Stimulated activated naive CD8-positive, alpha-beta T cell treated with anti-CD3 and anti-CD28 coated beads, Interleukin-15, amount 100 ng/mL, for 72 hours (primary cell): ENCODE data around the gene RTKN2.
"Not testable (repeated sequence)": the region's sequence is repeated elsewhere in the genome, so short reads cannot be mapped to it uniquely, and the experiment has no call there.

ENCODE experiments used
- ATAC-seq: fragments of 150-1000 bp; cut with Tn5 transposase; 2 replicates; pipeline ENCODE4 v1.10.0; 2021; ENCODE audit warnings: mild to moderate bottlenecking, moderate library complexity
- DNase-seq, 2 donors: peaks; one replicate each; pipeline ENCODE4 v3.0.0; 2021 to 2022
- H3K27ac Mint-ChIP-seq, 2 donors: one replicate each; pipeline ENCODE4 v1.8.0; 2022; ENCODE audit warnings: mild to moderate bottlenecking in 2 of 2, mixed read lengths in 2 of 2, moderate library complexity in 2 of 2
- H3K27me3 Mint-ChIP-seq: one replicate; pipeline ENCODE4 v1.8.0; 2022; ENCODE audit warnings: mixed read lengths
- H3K4me1 Mint-ChIP-seq: one replicate; pipeline ENCODE4 v1.8.0; 2022; ENCODE audit warnings: mild to moderate bottlenecking, mixed read lengths
- H3K4me3 Mint-ChIP-seq, 2 donors: one replicate each; pipeline ENCODE4 v1.8.0; 2022; ENCODE audit warnings: mild to moderate bottlenecking in 2 of 2, mixed read lengths in 2 of 2, moderate library complexity in 1 of 2
- H3K9me3 Mint-ChIP-seq, 2 donors: one replicate each; pipeline ENCODE4 v1.8.0; 2022; ENCODE audit warnings: mixed read lengths in 2 of 2

RTKN2 gene, protein sequence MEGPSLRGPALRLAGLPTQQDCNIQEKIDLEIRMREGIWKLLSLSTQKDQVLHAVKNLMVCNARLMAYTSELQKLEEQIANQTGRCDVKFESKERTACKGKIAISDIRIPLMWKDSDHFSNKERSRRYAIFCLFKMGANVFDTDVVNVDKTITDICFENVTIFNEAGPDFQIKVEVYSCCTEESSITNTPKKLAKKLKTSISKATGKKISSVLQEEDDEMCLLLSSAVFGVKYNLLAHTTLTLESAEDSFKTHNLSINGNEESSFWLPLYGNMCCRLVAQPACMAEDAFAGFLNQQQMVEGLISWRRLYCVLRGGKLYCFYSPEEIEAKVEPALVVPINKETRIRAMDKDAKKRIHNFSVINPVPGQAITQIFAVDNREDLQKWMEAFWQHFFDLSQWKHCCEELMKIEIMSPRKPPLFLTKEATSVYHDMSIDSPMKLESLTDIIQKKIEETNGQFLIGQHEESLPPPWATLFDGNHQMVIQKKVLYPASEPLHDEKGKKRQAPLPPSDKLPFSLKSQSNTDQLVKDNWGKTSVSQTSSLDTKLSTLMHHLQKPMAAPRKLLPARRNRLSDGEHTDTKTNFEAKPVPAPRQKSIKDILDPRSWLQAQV

DNA sequence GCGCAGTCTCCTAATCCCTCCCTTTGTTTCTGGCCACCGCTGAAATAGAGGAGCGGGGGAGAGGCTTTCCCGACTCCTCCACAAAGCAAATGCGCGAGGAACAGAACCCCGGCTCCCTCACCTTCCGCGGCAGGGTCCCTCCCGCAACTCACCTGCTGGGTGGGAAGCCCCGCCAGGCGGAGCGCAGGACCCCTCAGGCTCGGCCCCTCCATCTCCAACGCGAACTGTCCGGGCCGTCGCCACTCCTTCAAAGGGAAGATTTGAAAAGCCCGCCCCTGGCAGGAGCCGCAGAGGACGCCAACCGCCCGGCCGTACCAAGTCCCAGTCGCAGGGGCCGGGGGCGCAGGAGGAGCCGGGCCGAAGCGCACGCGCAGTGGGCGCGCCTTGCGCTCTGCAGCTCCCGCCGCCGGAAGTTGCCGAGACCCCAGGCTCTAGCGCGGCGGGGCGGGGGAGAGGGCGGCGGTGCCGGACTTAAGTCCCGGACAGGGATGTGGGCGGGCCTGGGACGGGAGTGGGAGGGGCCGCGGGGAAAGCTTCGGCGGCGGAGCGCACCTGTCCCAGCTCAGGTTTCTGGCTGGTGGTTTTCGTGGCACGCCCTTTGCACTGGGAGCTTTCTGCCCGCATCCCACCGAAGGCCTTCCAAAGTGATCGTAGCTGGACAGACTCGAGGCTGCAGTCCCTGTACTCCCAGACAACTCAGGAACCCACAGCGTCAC lies at the start of gene RTKN2:
Gene RTKN2, minus strand, starts transcription at position 446 of the 716 bp plus-strand sequence. Its CDS starts 234 bp downstream, at position 212.
- peak; percentile 92 for ATAC-seq
- peak; percentile 67 to 78 for DNase-seq
- H3K9me3 Mint-ChIP-seq, result no peaks in the 10 kb centered on the region
- H3K27ac Mint-ChIP-seq, result peak within 1 kb of the TSS in 1 of 2 donors; percentile 54
- H3K4me1 Mint-ChIP-seq, result peaks cover 15% of the 10 kb centered on the region
- peaks cover 47% of the 10 kb centered on the region for H3K27me3 Mint-ChIP-seq
- peak within 1 kb of the TSS; percentile 67 to 77 for H3K4me3 Mint-ChIP-seq

DNA sequence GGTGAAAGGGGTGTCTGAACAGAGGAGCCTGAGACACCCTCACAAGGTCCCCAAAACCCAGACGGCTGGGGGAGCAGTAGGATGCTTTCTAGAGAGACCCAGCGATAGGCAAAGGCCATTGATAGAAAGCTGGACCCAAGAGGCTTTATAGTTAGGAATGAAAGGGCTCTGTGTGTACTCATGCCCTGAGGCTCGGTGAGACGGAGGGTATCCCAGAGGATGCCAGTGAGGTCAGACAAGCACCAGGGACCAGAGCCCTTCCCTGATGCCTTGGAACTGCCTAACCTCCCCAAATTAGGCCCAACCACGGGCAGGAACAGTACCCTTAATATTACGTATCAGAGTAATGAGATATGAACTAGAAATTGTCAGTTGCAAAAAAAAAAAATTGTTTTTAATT lies 48.6 kb upstream of the RTKN2 start:
- Mint-ChIP-seq H3K9me3 (peaks cover 0 to 5% of the 10 kb centered on the region in 2 donors), H3K27ac (no peak overlapping the region), H3K27me3 (peaks cover 21% of the 10 kb centered on the region), H3K4me1 (no peaks in the 10 kb centered on the region), H3K4me3 (no peak overlapping the region)
- no peak for DNase-seq
- no peak for ATAC-seq

DNA sequence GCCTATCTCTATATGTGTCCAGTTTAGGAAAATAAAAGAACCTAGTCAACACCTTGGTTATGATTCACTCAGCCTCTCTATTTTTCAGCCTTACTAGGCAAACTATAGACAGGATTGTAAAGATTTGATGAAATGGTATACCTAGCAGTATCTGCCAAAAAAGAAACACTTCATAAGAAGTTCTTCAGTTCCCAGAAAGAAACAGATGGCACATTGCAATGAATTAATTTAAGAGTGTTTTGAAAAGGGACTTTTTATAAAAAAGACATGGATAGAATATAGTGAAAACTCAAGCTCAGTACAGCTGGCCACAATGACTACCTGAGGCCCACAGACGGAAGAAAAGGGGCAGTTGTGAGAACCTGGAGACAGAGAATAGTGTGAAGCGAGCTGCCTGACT lies 40.6 kb upstream of the RTKN2 start:
- no peak for DNase-seq
- Mint-ChIP-seq H3K27me3 (no peaks in the 10 kb centered on the region), H3K4me3 (no peak overlapping the region), H3K9me3 (no peaks in the 10 kb centered on the region), H3K27ac (no peak overlapping the region), H3K4me1 (peaks cover 15% of the 10 kb centered on the region)
- no peak for ATAC-seq

DNA sequence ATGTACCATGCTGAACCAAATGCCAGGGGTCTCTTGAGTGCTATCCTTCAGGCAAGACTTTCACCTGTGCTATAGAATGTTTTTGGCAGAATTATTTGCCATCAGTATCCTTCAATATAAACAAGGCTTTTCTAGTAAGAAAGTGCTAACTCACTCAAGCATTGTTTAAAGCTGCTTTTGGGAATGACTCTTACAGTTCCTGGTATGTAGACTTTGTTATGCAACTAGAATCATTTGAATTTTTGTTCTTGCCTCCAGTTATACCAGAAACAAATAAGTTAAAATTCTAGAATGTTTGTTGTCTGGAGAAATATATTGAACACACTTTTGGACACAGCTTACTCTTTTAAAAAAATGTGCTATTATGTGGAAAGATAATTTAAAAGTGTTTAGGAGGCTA lies 39.5 kb upstream of the RTKN2 start:
- H3K27me3 Mint-ChIP-seq, result no peaks in the 10 kb centered on the region
- H3K4me3 Mint-ChIP-seq, result no peak overlapping the region
- H3K27ac Mint-ChIP-seq, result no peak overlapping the region
- DNase-seq, result no peak
- no peak for ATAC-seq
- peaks cover 15% of the 10 kb centered on the region for H3K4me1 Mint-ChIP-seq
- H3K9me3 Mint-ChIP-seq, result no peaks in the 10 kb centered on the region

DNA sequence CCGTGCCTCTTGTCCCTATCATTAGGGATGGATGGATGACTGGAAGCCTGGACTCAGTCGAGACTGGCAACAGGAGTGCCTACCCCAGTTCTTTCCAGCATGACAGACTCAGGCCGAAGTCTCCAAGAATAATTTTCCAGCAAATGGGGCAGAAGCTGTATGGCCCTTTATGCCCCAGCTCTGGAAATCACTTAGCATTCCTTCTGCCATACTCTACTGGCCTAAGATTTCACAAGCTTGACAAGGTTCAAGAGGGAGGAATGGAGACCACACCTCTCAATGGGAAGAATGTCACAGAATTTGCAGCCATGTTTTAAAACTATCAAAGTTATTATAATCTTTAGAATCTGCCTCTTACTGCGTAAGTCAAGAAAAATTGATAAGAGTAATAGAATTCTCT lies 39.0 kb upstream of the RTKN2 start:
- peaks cover 15% of the 10 kb centered on the region for H3K4me1 Mint-ChIP-seq
- no peak overlapping the region for H3K27ac Mint-ChIP-seq
- no peaks in the 10 kb centered on the region for H3K27me3 Mint-ChIP-seq
- no peak for ATAC-seq
- H3K4me3 Mint-ChIP-seq, result no peak overlapping the region
- no peaks in the 10 kb centered on the region for H3K9me3 Mint-ChIP-seq
- no peak for DNase-seq

DNA sequence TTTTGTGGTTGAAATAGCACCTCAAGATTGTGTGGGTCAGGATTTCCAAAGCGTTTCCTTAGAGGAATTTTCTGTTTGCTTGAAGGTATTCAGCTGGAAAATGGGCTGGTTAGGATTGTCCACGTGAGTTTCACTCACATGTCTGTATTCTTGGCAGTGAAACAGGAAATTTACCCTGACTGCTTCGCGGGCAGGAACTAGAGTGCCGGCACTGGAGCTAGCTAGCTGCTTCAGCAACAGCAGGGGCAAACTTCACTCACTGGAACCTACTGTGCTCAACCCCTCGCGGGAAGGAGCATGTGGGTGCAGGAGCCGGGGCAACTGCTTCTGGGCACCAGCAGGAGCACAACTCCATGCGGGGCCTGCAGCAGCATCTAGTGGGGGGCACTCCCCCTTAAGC lies 38.0 kb upstream of the RTKN2 start:
- H3K4me1 Mint-ChIP-seq, result peaks cover 15% of the 10 kb centered on the region
- DNase-seq (peak in 1 of 2 donors; percentile 1), ATAC-seq (peak; percentile 18)
- H3K4me3 Mint-ChIP-seq, result no peak overlapping the region
- H3K9me3 Mint-ChIP-seq, result no peaks in the 10 kb centered on the region
- H3K27ac Mint-ChIP-seq, result no peak overlapping the region
- no peaks in the 10 kb centered on the region for H3K27me3 Mint-ChIP-seq

DNA sequence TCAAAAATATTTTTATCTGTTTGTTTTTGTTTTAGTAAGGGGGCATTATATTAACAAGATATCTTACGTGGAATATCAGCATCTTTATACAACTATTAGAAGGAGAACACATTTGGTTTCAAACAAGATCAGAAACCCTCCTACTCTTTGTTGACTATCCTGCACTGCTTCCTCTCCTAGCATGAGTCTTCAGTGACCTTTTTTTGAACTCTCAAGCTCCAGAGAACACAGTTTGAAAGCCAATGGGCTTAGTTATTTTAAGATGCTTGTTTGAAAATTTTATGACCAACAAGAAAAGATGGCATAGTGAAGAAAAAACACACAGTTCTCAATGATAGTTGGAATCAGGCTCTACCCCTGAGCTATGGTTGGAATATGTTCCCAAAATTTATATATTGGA lies 37.2 kb upstream of the RTKN2 start:
- peaks cover 15% of the 10 kb centered on the region for H3K4me1 Mint-ChIP-seq
- no peak overlapping the region for H3K4me3 Mint-ChIP-seq
- H3K9me3 Mint-ChIP-seq, result peaks cover 0 to 8% of the 10 kb centered on the region in 2 donors
- no peak for ATAC-seq
- H3K27me3 Mint-ChIP-seq, result no peaks in the 10 kb centered on the region
- peak overlapping the region in 1 of 2 donors; percentile 26 for H3K27ac Mint-ChIP-seq
- DNase-seq, result no peak

DNA sequence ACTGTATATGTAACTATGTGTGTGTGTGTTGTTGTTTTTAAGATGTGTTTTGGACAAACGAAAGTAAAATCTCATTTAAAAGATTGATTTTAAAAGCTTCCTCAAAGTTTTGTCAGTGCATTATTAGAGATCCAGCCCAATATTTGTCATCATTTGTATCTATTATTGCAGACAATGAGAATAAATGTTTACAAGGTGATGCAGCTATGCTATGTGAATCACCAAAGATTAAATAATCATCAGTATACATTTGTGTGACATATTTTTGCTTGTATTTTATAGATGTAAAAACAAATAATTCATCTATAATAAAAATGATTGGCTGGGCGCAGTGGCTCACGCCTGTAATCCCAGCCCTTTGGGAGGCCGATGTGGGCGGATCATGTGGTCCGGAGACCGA lies 35.3 kb upstream of the RTKN2 start:
- H3K27ac Mint-ChIP-seq, result no peak overlapping the region
- DNase-seq, result no peak
- ATAC-seq, result no peak
- peaks cover 15% of the 10 kb centered on the region for H3K4me1 Mint-ChIP-seq
- H3K27me3 Mint-ChIP-seq, result peaks cover 5% of the 10 kb centered on the region
- no peak overlapping the region for H3K4me3 Mint-ChIP-seq
- peaks cover 4 to 15% of the 10 kb centered on the region in 2 donors for H3K9me3 Mint-ChIP-seq

DNA sequence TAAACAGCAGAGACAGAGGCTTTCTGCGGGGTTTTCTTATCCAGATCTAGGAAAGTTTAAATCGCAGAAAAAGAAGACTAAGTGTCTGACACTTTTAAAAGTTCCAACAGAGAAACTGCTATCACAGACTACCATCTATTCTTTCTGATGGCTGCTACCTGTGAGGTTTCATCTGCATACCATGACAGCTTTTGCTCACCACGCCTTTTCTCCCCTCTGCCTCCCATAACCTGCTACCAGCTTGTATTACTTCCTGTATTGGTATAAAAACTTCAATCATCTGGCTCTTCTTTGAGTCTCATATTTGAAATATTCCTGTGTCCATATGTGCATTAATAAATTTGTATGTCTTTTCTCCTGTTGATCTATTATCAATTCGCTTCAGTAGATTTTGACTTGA lies 34.1 kb upstream of the RTKN2 start:
- H3K9me3 Mint-ChIP-seq, result peaks cover 5 to 17% of the 10 kb centered on the region in 2 donors
- H3K27me3 Mint-ChIP-seq, result peaks cover 8% of the 10 kb centered on the region
- ATAC-seq (no peak), DNase-seq (no peak)
- no peak overlapping the region for H3K4me3 Mint-ChIP-seq
- no peak overlapping the region for H3K27ac Mint-ChIP-seq
- peaks cover 15% of the 10 kb centered on the region for H3K4me1 Mint-ChIP-seq

DNA sequence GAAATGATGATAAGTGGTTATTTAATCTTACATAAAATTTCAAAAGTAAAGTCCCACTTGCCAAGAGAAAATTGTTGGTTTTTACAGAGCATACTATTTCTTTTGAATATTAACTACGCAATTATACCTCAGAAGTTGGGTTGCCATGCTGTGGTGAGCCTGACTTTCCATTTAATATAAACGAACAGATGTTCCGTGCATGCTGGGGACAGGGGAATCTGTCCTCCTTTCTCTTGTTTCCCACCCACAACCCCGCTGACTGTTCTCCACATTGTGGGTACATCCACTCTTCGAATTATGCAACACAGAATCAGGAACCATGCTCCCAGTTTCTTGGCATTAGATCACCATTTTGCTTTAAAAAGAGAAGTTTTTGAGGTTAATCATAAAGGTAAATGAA lies 29.2 kb upstream of the RTKN2 start:
- Mint-ChIP-seq H3K9me3 (peaks cover 5 to 17% of the 10 kb centered on the region in 2 donors), H3K27ac (no peak overlapping the region), H3K27me3 (peaks cover 28% of the 10 kb centered on the region), H3K4me1 (no peaks in the 10 kb centered on the region), H3K4me3 (no peak overlapping the region)
- ATAC-seq (no peak), DNase-seq (no peak)

DNA sequence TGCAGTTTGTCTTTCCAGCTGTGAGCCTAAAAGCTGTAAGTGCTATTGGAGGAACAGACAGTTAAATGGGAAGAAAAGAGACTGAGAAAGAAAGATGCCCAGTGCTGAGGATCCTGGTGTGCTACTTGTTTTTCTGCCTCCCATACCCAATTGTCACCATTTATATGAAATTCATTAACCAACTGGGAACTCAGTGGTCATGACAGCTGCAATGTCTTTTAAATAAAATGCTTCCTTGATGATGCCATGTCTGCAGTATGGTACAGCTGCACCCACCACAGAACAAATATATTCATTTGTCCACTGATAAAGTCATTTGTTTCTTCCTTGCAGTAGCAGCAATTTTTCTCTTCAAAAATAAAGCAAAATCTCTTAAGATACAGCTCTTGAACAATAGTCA lies 15.6 kb upstream of the RTKN2 start:
- H3K27me3 Mint-ChIP-seq, result peaks cover 9% of the 10 kb centered on the region
- ATAC-seq (no peak), DNase-seq (no peak)
- no peak overlapping the region for H3K27ac Mint-ChIP-seq
- no peaks in the 10 kb centered on the region for H3K4me1 Mint-ChIP-seq
- no peak overlapping the region for H3K4me3 Mint-ChIP-seq
- H3K9me3 Mint-ChIP-seq, result no peaks in the 10 kb centered on the region

DNA sequence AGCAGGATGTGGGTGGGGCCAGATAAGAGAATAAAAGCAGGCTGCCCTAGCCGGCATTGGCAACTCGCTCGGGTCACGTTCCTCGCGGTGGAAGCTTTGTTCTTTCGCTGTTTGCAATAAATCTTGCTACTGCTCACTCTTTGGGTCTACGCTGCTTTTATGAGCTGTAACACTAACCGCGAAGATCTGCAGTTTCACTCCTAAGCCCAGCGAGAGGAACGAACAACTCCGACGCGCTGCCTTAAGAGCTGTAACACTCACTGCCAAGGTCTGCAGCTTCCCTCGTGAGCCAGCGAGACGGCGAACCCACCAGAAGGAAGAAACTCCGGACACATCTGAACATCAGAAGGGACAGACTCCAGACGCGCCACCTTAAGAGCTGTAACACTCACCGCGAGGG lies 12.7 kb upstream of the RTKN2 start:
- H3K4me1 Mint-ChIP-seq, ATAC-seq, DNase-seq, H3K4me3 Mint-ChIP-seq, H3K27ac Mint-ChIP-seq, H3K27me3 Mint-ChIP-seq, H3K9me3 Mint-ChIP-seq: not testable (repeated sequence)

DNA sequence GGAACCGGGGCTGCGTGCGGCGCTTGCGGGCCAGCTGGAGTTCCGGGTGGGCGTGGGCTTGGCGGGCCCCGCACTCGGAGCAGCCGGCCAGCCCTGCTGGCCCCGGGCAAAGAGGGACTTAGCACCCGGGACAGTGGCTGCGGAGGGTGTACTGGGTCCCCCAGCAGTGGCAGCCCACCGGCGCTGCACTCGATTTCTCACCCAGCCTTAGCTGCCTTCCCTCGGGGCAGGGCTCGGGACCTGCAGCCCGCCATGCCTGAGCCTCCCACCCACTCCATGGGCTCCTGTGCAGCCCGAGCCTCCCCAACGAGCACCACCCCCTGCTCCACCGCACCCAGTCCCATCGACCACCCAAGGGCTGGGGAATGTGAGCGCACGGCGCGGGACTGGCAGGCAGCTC lies 11.7 kb upstream of the RTKN2 start:
- not testable (repeated sequence) for H3K4me1 Mint-ChIP-seq, H3K9me3 Mint-ChIP-seq, H3K27me3 Mint-ChIP-seq, ATAC-seq, H3K4me3 Mint-ChIP-seq, DNase-seq, H3K27ac Mint-ChIP-seq

DNA sequence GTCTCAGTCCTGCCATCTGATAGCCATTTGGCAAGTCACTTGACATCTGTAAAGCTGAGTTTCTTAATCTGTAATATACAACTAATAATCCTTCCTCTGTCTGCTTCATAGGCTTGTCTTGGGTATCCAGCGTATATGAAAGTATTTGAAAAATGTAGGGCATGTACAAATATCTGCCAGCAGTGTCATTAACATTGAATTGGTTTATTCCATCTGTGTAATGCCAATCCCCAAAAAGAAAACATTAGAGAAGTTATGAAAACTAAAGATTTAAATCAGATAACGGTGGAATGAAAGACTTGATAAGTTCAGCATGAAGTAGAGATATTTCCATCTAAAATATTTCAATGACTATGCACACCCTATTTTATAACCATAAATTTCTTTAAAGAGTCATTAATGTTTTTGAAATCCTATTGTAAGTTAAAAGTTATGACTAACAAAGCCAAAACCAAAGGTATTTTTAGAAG lies 9.8 kb upstream of the RTKN2 start:
- H3K27me3 Mint-ChIP-seq, result no peaks in the 10 kb centered on the region
- no peak overlapping the region for H3K4me3 Mint-ChIP-seq
- no peak for DNase-seq
- H3K9me3 Mint-ChIP-seq, result no peaks in the 10 kb centered on the region
- no peaks in the 10 kb centered on the region for H3K4me1 Mint-ChIP-seq
- no peak for ATAC-seq
- H3K27ac Mint-ChIP-seq, result no peak overlapping the region

DNA sequence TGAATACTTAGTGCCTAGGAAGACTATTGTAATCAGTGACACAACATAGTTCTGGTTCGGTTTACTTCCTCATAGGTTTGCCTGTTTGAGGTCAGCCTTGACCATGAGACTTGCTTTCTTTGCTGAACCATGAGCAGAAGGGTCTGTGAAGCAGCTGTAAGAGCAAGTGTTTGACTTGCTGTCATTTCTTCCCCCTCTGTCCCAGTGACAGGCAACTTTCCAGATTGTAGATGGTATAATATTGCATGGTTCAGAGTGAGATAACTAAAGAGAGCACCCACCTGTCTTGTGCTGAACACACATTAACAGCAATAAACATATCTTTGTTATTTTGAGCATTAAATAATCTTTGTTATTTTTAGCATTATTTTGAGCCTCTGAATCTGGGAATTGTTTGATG lies 9.3 kb upstream of the RTKN2 start:
- no peaks in the 10 kb centered on the region for H3K27me3 Mint-ChIP-seq
- ATAC-seq (no peak), DNase-seq (no peak)
- no peaks in the 10 kb centered on the region for H3K9me3 Mint-ChIP-seq
- no peak overlapping the region for H3K27ac Mint-ChIP-seq
- H3K4me1 Mint-ChIP-seq, result no peaks in the 10 kb centered on the region
- H3K4me3 Mint-ChIP-seq, result no peak overlapping the region

DNA sequence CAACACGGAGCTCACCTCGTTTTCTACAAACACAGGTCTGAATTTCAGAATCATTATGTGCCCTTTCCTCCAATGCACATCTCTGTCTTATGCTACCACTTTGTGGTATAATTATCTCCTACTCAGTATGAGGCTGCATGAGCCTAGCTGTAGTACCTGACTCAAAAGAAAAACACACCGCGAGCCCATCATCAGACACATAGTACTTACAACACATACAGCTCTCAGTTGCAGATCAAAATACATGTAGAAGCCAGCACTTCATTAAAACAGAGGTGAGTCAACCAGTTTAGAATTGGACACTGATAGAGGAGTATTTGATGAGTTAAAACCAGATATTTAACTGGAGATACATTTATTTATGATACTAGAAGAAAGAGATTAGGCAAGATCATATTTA lies 1.4 kb upstream of the RTKN2 start:
- Mint-ChIP-seq H3K9me3 (no peaks in the 10 kb centered on the region), H3K27ac (no peak overlapping the region), H3K27me3 (peaks cover 47% of the 10 kb centered on the region), H3K4me3 (peak overlapping the region in 1 of 2 donors; percentile 20), H3K4me1 (peaks cover 15% of the 10 kb centered on the region)
- ATAC-seq (peak; percentile 46), DNase-seq (no peak)
